Thyroid gland (tissue), 4 donors: Measurements from ENCODE around the gene VWA3A.

Experiments
- POLR2A ChIP-seq, 2 donors: fragments of 450-650 bp; IDR thresholded peaks; one replicate each; pipeline ENCODE4 v1.6.1; 2017; ENCODE audit warnings: antibody characterized with exemption in 2 of 2, mild to moderate bottlenecking in 2 of 2, moderate library complexity in 1 of 2
- TF ChIP-seq, protein P1 (sequence below), 6 experiments: fragments of 200-600 bp in 3 of 6; fragments of 450-650 bp in 3 of 6; sonication (generic) in 3 of 6; IDR thresholded peaks; one replicate each; pipeline ENCODE4 v1.5.1; 2016 to 2019; ENCODE audit warnings: antibody characterized with exemption in 6 of 6, mild to moderate bottlenecking in 2 of 6, inconsistent platforms in 1 of 6, moderate library complexity in 1 of 6

GRCh38 chr16:22091721-22092120 is 620 bp upstream of the VWA3A start:
- TF ChIP-seq, protein P1, sequence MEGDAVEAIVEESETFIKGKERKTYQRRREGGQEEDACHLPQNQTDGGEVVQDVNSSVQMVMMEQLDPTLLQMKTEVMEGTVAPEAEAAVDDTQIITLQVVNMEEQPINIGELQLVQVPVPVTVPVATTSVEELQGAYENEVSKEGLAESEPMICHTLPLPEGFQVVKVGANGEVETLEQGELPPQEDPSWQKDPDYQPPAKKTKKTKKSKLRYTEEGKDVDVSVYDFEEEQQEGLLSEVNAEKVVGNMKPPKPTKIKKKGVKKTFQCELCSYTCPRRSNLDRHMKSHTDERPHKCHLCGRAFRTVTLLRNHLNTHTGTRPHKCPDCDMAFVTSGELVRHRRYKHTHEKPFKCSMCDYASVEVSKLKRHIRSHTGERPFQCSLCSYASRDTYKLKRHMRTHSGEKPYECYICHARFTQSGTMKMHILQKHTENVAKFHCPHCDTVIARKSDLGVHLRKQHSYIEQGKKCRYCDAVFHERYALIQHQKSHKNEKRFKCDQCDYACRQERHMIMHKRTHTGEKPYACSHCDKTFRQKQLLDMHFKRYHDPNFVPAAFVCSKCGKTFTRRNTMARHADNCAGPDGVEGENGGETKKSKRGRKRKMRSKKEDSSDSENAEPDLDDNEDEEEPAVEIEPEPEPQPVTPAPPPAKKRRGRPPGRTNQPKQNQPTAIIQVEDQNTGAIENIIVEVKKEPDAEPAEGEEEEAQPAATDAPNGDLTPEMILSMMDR (IDR thresholded peaks at IDR 0.05): no peak
- no peak for TF ChIP-seq POLR2A (IDR thresholded peaks at IDR 0.05)
